ENCODE measurements around the gene MCRS1.

Gene MCRS1

GRCh38 chr12:49555631-49556390 lies 12.1 kb downstream of the MCRS1 start:
- in situ Hi-C loops (cut with MboI; ENCODE audit: low pct_unique_long_range_greater_than_20kb, low sequenced_read_pairs, unreplicated experiment) = no loop called here
- DNase-seq (ENCODE audit: low spot score) = no peak
- no peak for TF ChIP-seq CTCF (IDR thresholded peaks at IDR 0.05; ENCODE audit: extremely low read depth, insufficient read depth, missing control alignments)

GRCh38 chr12:49554266-49554665 lies 13.7 kb downstream of the MCRS1 start:
- in situ Hi-C loops (cut with MboI; ENCODE audit: low pct_unique_long_range_greater_than_20kb, low sequenced_read_pairs, unreplicated experiment) = no loop called here
- DNase-seq (ENCODE audit: low spot score) = no peak
- no peak for TF ChIP-seq CTCF (IDR thresholded peaks at IDR 0.05; ENCODE audit: extremely low read depth, insufficient read depth, missing control alignments)

GRCh38 chr12:49553512-49554088 lies 14.3 kb downstream of the MCRS1 start:
- DNase-seq (ENCODE audit: low spot score) = peak; percentile 74
- TF ChIP-seq CTCF (IDR thresholded peaks at IDR 0.05; ENCODE audit: extremely low read depth, insufficient read depth, missing control alignments) = peak; percentile 59
- in situ Hi-C loops (cut with MboI; ENCODE audit: low pct_unique_long_range_greater_than_20kb, low sequenced_read_pairs, unreplicated experiment) = no loop called here

- in situ Hi-C loops (cut with MboI; ENCODE audit: low pct_unique_long_range_greater_than_20kb, low sequenced_read_pairs, unreplicated experiment) = no loop called here
- DNase-seq (ENCODE audit: low spot score) = no peak
- TF ChIP-seq CTCF (IDR thresholded peaks at IDR 0.05; ENCODE audit: extremely low read depth, insufficient read depth, missing control alignments) = no peak
Measured at GRCh38 chr12:49552899-49553298, 15.0 kb downstream of the MCRS1 start.

- TF ChIP-seq CTCF (IDR thresholded peaks at IDR 0.05; ENCODE audit: extremely low read depth, insufficient read depth, missing control alignments) = no peak
- DNase-seq (ENCODE audit: low spot score) = no peak
- in situ Hi-C loops (cut with MboI; ENCODE audit: low pct_unique_long_range_greater_than_20kb, low sequenced_read_pairs, unreplicated experiment) = no loop called here
Measured at GRCh38 chr12:49552425-49552824, 15.5 kb downstream of the MCRS1 start.

DNA sequence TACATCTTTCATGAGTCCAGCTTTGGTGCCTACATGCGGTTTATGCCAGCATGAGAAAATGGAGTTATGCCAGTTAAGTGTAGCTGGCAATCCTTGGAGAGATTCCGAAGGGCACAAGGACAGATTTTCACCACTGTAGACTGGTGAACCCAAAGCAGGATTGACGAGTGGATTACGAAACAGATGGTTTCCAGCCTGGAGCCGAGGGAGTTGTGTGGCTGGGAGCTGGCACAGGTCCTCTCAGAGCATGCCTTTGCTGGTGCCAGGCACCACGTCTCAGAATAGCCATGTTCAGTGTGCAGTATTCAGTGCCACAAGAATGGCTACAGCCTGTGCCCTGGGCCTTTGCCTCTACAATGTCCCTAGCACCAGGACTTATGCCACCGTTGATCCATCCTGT lies 15.9 kb downstream of the MCRS1 start:
- peak; percentile 25 for DNase-seq (ENCODE audit: low spot score)
- TF ChIP-seq CTCF (IDR thresholded peaks at IDR 0.05; ENCODE audit: extremely low read depth, insufficient read depth, missing control alignments) = no peak
- in situ Hi-C loops (cut with MboI; ENCODE audit: low pct_unique_long_range_greater_than_20kb, low sequenced_read_pairs, unreplicated experiment) = no loop called here

All from GM13977 (cell line).